ENCODE results near the gene DCBLD2.

The DCBLD2 gene

DNA sequence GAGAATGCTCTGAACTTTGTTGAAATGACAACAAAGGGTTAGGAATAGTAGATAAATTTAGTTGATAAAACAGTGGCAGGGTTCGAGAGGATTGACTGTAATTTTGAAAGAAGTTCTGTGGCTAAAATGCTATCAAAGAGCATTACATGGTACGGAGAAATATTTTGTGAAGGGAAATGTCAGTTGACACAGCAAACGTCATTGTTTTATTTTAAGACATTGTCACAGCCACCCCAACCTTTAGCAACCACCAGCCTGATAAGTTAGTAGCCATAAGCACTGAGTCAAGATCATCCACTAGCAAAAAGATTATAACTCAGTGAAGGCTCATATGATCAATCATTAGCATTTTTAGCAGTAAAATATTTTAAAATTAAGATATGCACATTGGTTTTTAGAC is 147.0 kb downstream of the DCBLD2 start:
- Histone ChIP-seq H3K27me3 (ENCODE audit: low read depth, low read length) (no peaks in the 10 kb centered on the region), H3K27ac (ENCODE audit: low read length) (no peak overlapping the region), H3K4me1 (ENCODE audit: low read length) (peaks cover 9% of the 10 kb centered on the region), H3K36me3 (replicated peaks; ENCODE audit: low read depth, low read length) (no peaks in the 10 kb centered on the region), H3K4me3 (ENCODE audit: low read length) (no peak overlapping the region), H3K79me2 (ENCODE audit: low read length) (no peaks in the 10 kb centered on the region), H3K9me3 (ENCODE audit: insufficient read depth, low read length) (no peaks in the 10 kb centered on the region), H3K9ac (ENCODE audit: low read length) (no peak overlapping the region), H4K20me1 (ENCODE audit: insufficient read depth, low read length) (no peaks in the 10 kb centered on the region), H3K4me2 (ENCODE audit: low read length) (no peak overlapping the region), H2AFZ (ENCODE audit: low read depth, low read length) (no peak overlapping the region)
- TF ChIP-seq, protein P1, sequence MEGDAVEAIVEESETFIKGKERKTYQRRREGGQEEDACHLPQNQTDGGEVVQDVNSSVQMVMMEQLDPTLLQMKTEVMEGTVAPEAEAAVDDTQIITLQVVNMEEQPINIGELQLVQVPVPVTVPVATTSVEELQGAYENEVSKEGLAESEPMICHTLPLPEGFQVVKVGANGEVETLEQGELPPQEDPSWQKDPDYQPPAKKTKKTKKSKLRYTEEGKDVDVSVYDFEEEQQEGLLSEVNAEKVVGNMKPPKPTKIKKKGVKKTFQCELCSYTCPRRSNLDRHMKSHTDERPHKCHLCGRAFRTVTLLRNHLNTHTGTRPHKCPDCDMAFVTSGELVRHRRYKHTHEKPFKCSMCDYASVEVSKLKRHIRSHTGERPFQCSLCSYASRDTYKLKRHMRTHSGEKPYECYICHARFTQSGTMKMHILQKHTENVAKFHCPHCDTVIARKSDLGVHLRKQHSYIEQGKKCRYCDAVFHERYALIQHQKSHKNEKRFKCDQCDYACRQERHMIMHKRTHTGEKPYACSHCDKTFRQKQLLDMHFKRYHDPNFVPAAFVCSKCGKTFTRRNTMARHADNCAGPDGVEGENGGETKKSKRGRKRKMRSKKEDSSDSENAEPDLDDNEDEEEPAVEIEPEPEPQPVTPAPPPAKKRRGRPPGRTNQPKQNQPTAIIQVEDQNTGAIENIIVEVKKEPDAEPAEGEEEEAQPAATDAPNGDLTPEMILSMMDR (IDR thresholded peaks at IDR 0.05; ENCODE audit: low read depth, low read length): no peak
- TF ChIP-seq EZH2phosphoT487 (IDR thresholded peaks at IDR 0.05; ENCODE audit: low read depth): no peak

DNA sequence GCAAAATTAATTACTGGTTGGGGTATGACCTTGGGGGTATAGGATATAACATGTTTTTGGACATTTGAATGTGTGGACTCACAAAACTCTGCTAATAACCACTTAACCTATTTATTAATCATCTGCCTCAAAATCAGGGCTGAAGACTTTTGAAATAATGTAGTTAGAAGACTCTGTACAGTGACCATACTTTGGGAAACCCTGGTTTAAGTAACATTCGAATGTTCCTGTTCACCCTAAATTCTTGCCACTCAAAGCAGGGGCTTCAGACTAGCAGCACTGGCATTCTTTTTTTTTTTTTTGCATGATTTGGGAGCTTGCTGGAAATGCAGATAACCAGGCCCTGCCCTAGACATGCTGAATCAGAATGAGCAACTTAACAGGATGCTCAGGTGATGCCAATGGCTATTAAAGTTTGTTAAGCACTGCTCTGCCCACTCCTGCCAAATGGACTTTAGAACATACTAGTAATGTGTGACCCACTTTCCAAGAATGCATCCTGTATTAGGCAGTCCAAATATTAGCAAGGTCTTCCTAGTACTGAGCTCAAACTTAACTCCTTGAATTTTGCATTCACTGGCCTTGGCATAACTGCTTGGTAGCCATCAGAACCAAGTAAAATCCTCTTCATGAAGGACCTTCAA is 151.1 kb downstream of the DCBLD2 start:
- H3K79me2 ChIP-seq (ENCODE audit: low read length): no peaks in the 10 kb centered on the region

DNA sequence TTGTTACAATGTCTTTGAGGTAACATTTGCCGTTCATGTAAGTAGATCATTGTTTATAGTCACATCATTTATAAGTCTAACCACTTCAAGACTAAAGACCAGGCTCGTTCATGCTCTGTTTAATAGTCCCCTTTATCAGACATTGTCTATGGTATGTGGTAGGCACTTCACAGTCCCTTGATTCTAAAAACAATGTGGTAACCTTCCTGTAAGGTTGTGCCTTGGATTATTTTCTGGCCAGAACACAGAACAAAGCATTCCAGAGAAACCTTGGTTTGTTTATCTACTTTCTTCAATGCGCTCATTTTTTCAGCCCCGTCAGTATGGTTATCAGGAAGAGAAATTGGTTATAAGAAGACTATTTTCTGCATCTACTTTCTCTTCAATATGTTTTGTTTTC is 154.6 kb downstream of the DCBLD2 start:
- Histone ChIP-seq H3K36me3 (replicated peaks; ENCODE audit: low read depth, low read length) (no peaks in the 10 kb centered on the region), H4K20me1 (ENCODE audit: insufficient read depth, low read length) (no peaks in the 10 kb centered on the region), H3K9me3 (ENCODE audit: insufficient read depth, low read length) (no peaks in the 10 kb centered on the region), H3K4me2 (ENCODE audit: low read length) (no peak overlapping the region), H2AFZ (ENCODE audit: low read depth, low read length) (no peak overlapping the region), H3K4me3 (ENCODE audit: low read length) (no peak overlapping the region), H3K27ac (ENCODE audit: low read length) (no peak overlapping the region), H3K9ac (ENCODE audit: low read length) (no peak overlapping the region), H3K79me2 (ENCODE audit: low read length) (no peaks in the 10 kb centered on the region), H3K27me3 (ENCODE audit: low read depth, low read length) (no peaks in the 10 kb centered on the region), H3K4me1 (ENCODE audit: low read length) (no peaks in the 10 kb centered on the region)
- TF ChIP-seq, protein P1 (IDR thresholded peaks at IDR 0.05; ENCODE audit: low read depth, low read length): no peak
- TF ChIP-seq EZH2phosphoT487 (IDR thresholded peaks at IDR 0.05; ENCODE audit: low read depth): no peak

More for the DNA sequence above, 151.1 kb downstream of the DCBLD2 start:
- H3K4me1 ChIP-seq (ENCODE audit: low read length): no peaks in the 10 kb centered on the region
- no peak overlapping the region for H3K4me2 ChIP-seq (ENCODE audit: low read length)
- no peak overlapping the region for H3K9ac ChIP-seq (ENCODE audit: low read length)
- TF ChIP-seq EZH2phosphoT487 (IDR thresholded peaks at IDR 0.05; ENCODE audit: low read depth): no peak
- TF ChIP-seq, protein P1 (IDR thresholded peaks at IDR 0.05; ENCODE audit: low read depth, low read length): no peak
- no peaks in the 10 kb centered on the region for H3K9me3 ChIP-seq (ENCODE audit: insufficient read depth, low read length)
- no peak overlapping the region for H3K27ac ChIP-seq (ENCODE audit: low read length)
- H2AFZ ChIP-seq (ENCODE audit: low read depth, low read length): no peak overlapping the region
- H4K20me1 ChIP-seq (ENCODE audit: insufficient read depth, low read length): no peaks in the 10 kb centered on the region
- H3K27me3 ChIP-seq (ENCODE audit: low read depth, low read length): no peaks in the 10 kb centered on the region
- H3K4me3 ChIP-seq (ENCODE audit: low read length): no peak overlapping the region
- H3K36me3 ChIP-seq (replicated peaks; ENCODE audit: low read depth, low read length): no peaks in the 10 kb centered on the region

DNA sequence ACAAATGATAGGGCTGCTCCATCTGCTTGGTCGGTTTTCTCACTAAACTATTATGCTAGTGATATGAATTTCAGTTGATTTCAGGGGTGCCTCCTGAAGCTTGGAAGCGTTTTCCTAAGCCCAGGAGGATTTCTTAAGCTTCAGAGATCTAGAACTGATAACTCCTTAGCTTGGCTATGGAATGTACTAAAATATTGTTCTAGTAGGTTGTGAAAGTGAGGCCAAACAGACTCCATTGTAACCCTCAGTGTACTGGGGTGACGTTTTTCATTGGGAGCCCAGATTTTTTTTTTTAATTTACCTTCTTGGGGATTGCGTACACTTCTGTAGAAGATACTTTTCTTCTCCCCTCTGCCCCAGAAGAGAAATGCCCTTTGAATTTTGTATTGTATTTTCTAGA is 155.4 kb downstream of the DCBLD2 start:
- no peaks in the 10 kb centered on the region for H3K79me2 ChIP-seq (ENCODE audit: low read length)
- H3K36me3 ChIP-seq (replicated peaks; ENCODE audit: low read depth, low read length): no peaks in the 10 kb centered on the region
- no peaks in the 10 kb centered on the region for H3K27me3 ChIP-seq (ENCODE audit: low read depth, low read length)
- H2AFZ ChIP-seq (ENCODE audit: low read depth, low read length): no peak overlapping the region
- no peak overlapping the region for H3K27ac ChIP-seq (ENCODE audit: low read length)
- H4K20me1 ChIP-seq (ENCODE audit: insufficient read depth, low read length): no peaks in the 10 kb centered on the region
- no peaks in the 10 kb centered on the region for H3K9me3 ChIP-seq (ENCODE audit: insufficient read depth, low read length)
- no peak overlapping the region for H3K4me2 ChIP-seq (ENCODE audit: low read length)
- no peaks in the 10 kb centered on the region for H3K4me1 ChIP-seq (ENCODE audit: low read length)
- H3K9ac ChIP-seq (ENCODE audit: low read length): no peak overlapping the region
- TF ChIP-seq, protein P1 (IDR thresholded peaks at IDR 0.05; ENCODE audit: low read depth, low read length): no peak
- no peak for TF ChIP-seq EZH2phosphoT487 (IDR thresholded peaks at IDR 0.05; ENCODE audit: low read depth)
- no peak overlapping the region for H3K4me3 ChIP-seq (ENCODE audit: low read length)

All from OCI-LY3 (cell line).